Glutamatergic neuron (in vitro differentiated cells): ENCODE measurements around the gene SLC25A48. TPM values are rescaled to one million over a fixed set of nuclear protein-coding genes. Genes with fewer than 3 reads are reported as not detected.

Experiments
- DNase-seq: peaks from one replicate; pipeline ENCODE4 v3.0.0; 2022
- H3K27ac Mint-ChIP-seq: one replicate; pipeline ENCODE4 v1.8.0; 2020; ENCODE audit warnings: mild to moderate bottlenecking, mixed read lengths, inconsistent platforms; ENCODE audit not compliant: unreplicated experiment
- H3K27me3 Mint-ChIP-seq: one replicate; pipeline ENCODE4 v1.8.0; 2020; ENCODE audit warnings: mild to moderate bottlenecking, moderate library complexity, mixed read lengths, inconsistent platforms; ENCODE audit not compliant: unreplicated experiment
- H3K36me3 Mint-ChIP-seq: one replicate; pipeline ENCODE4 v1.8.0; 2020; ENCODE audit warnings: mild to moderate bottlenecking, mixed read lengths, inconsistent platforms; ENCODE audit not compliant: unreplicated experiment
- H3K4me1 Mint-ChIP-seq: one replicate; pipeline ENCODE4 v1.8.0; 2020; ENCODE audit warnings: mild to moderate bottlenecking, low read depth, mixed read lengths, inconsistent platforms; ENCODE audit not compliant: unreplicated experiment
- H3K4me3 Mint-ChIP-seq: one replicate; pipeline ENCODE4 v1.8.0; 2020; ENCODE audit warnings: mild to moderate bottlenecking, mixed read lengths, inconsistent platforms; ENCODE audit not compliant: unreplicated experiment
- H3K9me3 Mint-ChIP-seq: one replicate; pipeline ENCODE4 v1.8.0; 2020; ENCODE audit warnings: mild to moderate bottlenecking, moderate library complexity, mixed read lengths, inconsistent platforms; ENCODE audit not compliant: unreplicated experiment
- CTCF ChIP-seq: fragments of 200-600 bp; sonication (generic); IDR thresholded peaks from one replicate; pipeline ENCODE4 v1.5.0; 2021; ENCODE audit not compliant: partially characterized antibody, unreplicated experiment
- total RNA-seq: library from RNA; stranded (reverse); fragmentation: NEBNext Ultra II Directional; extraction: Animal tissue kit (Norgen Biotek cat#: 25700); gene quantifications from one replicate; pipeline ENCODE4 v1.2.1, GENCODE V29; 2021; ENCODE audit not compliant: unreplicated experiment

Gene SLC25A48
- total RNA-seq, 1 donor from 2014 or later = 1.7 TPM

GRCh38 chr5:135869276-135869675, 34.8 kb downstream of the SLC25A48 start:
- no peak overlapping the region for H3K4me3 Mint-ChIP-seq
- TF ChIP-seq CTCF = no peak
- H3K4me1 Mint-ChIP-seq = no peaks in the 10 kb centered on the region
- H3K27ac Mint-ChIP-seq = no peak overlapping the region
- DNase-seq = no peak
- no peaks in the 10 kb centered on the region for H3K36me3 Mint-ChIP-seq
- H3K27me3 Mint-ChIP-seq = peaks cover 2% of the 10 kb centered on the region
- no peaks in the 10 kb centered on the region for H3K9me3 Mint-ChIP-seq

- H3K27ac Mint-ChIP-seq = no peak overlapping the region
- no peaks in the 10 kb centered on the region for H3K9me3 Mint-ChIP-seq
- no peak for TF ChIP-seq CTCF
- no peaks in the 10 kb centered on the region for H3K36me3 Mint-ChIP-seq
- no peak for DNase-seq
- no peak overlapping the region for H3K4me3 Mint-ChIP-seq
- H3K27me3 Mint-ChIP-seq = peaks cover 2% of the 10 kb centered on the region
- no peaks in the 10 kb centered on the region for H3K4me1 Mint-ChIP-seq
Observed at GRCh38 chr5:135869935-135870334, 35.5 kb downstream of the SLC25A48 start.

GRCh38 chr5:135871268-135871915, 36.9 kb downstream of the SLC25A48 start:
- peaks cover 2% of the 10 kb centered on the region for H3K27me3 Mint-ChIP-seq
- TF ChIP-seq CTCF = no peak
- no peaks in the 10 kb centered on the region for H3K36me3 Mint-ChIP-seq
- no peak for DNase-seq
- H3K4me3 Mint-ChIP-seq = no peak overlapping the region
- no peaks in the 10 kb centered on the region for H3K9me3 Mint-ChIP-seq
- no peaks in the 10 kb centered on the region for H3K4me1 Mint-ChIP-seq
- H3K27ac Mint-ChIP-seq = no peak overlapping the region

- TF ChIP-seq CTCF = no peak
- Mint-ChIP-seq H3K27ac (no peak overlapping the region), H3K27me3 (peaks cover 8% of the 10 kb centered on the region), H3K9me3 (peaks cover 9% of the 10 kb centered on the region), H3K36me3 (no peaks in the 10 kb centered on the region), H3K4me1 (peaks cover 11% of the 10 kb centered on the region), H3K4me3 (no peak overlapping the region)
- DNase-seq = no peak
Observed at GRCh38 chr5:135873831-135874230, 39.4 kb downstream of the SLC25A48 start.

GRCh38 chr5:135874461-135874860, 40.0 kb downstream of the SLC25A48 start:
- H3K4me1 Mint-ChIP-seq = peaks cover 16% of the 10 kb centered on the region
- no peak overlapping the region for H3K4me3 Mint-ChIP-seq
- no peak for TF ChIP-seq CTCF
- H3K27me3 Mint-ChIP-seq = peaks cover 8% of the 10 kb centered on the region
- H3K27ac Mint-ChIP-seq = no peak overlapping the region
- no peaks in the 10 kb centered on the region for H3K36me3 Mint-ChIP-seq
- no peak for DNase-seq
- peaks cover 13% of the 10 kb centered on the region for H3K9me3 Mint-ChIP-seq
